OCI-LY7 (cell line): ENCODE results near the gene ZC3H12A. TPM values are rescaled to one million over a fixed set of nuclear protein-coding genes. Genes with fewer than 3 reads are reported as not detected.
"Not testable (repeated sequence)": the region's sequence is repeated elsewhere in the genome, so short reads cannot be mapped to it uniquely, and the experiment has no call there.

Source experiments
- BruUV-seq: library from RNA; stranded (reverse); fragments of 400-500 nt; replicated peaks from 2 replicates; lab custom pipeline; 2021; lab: Mats Ljungman, UMichigan
- CTCF ChIA-PET: fragments of 300-600 bp; sonication (Branson Sonifier 250); formaldehyde crosslinking; loops from one replicate; lab custom pipeline; 2022; ENCODE audit warnings: antibody characterized with exemption; ENCODE audit not compliant: unreplicated experiment; lab: Charles Lee
- POLR2A ChIA-PET: fragments of 300-600 bp; sonication (Branson Sonifier 250); formaldehyde crosslinking; loops from one replicate; lab custom pipeline; 2022; ENCODE audit warnings: antibody characterized with exemption; lab: Charles Lee
- DNase-seq: peaks from one replicate; pipeline ENCODE4 v3.0.0-alpha.2; 2015; ENCODE audit warnings: low spot score
- H2AFZ ChIP-seq: fragments of 200-600 bp; sonication (generic), shearing (Covaris generic); 2 replicates; pipeline ENCODE4 v1.6.1; 2014; ENCODE audit warnings: mild to moderate bottlenecking, antibody characterized with exemption, low read length, moderate library complexity
- H3K27ac ChIP-seq: fragments of 200-600 bp; sonication (generic); 2 replicates; pipeline ENCODE4 v1.5.1; 2014; ENCODE audit warnings: mixed run types, low read depth, mild to moderate bottlenecking, moderate library complexity, low read length, inconsistent platforms; ENCODE audit not compliant: poor library complexity, severe bottlenecking
- H3K36me3 ChIP-seq: fragments of 200-600 bp; sonication (generic); 2 replicates; pipeline ENCODE4 v1.6.1; 2014; ENCODE audit warnings: mild to moderate bottlenecking, antibody characterized with exemption, low read length, moderate library complexity, mixed read lengths; ENCODE audit not compliant: insufficient read depth
- H3K4me1 ChIP-seq: fragments of 200-600 bp; sonication (generic); 2 replicates; pipeline ENCODE4 v1.5.1; 2014; ENCODE audit warnings: mild to moderate bottlenecking, low read length; ENCODE audit not compliant: insufficient read depth, poor library complexity, severe bottlenecking
- H3K4me2 ChIP-seq: fragments of 200-600 bp; sonication (generic); 2 replicates; pipeline ENCODE4 v1.6.1; 2014; ENCODE audit warnings: mild to moderate bottlenecking, low read length
- H3K4me3 ChIP-seq: fragments of 200-600 bp; sonication (generic); 2 replicates; pipeline ENCODE4 v1.5.1; 2014; ENCODE audit warnings: mild to moderate bottlenecking, low read depth, low read length; ENCODE audit not compliant: poor library complexity, severe bottlenecking
- H3K79me2 ChIP-seq: fragments of 200-600 bp; sonication (generic); 2 replicates; pipeline ENCODE4 v1.6.1; 2016; ENCODE audit warnings: low read depth, mild to moderate bottlenecking, low read length, moderate library complexity, mixed read lengths; ENCODE audit not compliant: insufficient read depth
- H3K9me2 ChIP-seq: fragments of 200-600 bp; sonication (generic); 2 replicates; pipeline ENCODE4 v1.6.1; 2016; ENCODE audit warnings: mild to moderate bottlenecking, low read length, mixed read lengths; ENCODE audit not compliant: insufficient read depth
- H3K9me3 ChIP-seq: fragments of 200-600 bp; sonication (generic); 2 replicates; pipeline ENCODE4 v1.6.1; 2014; ENCODE audit warnings: mild to moderate bottlenecking, mixed run types, low read length, mixed read lengths
- H4K20me1 ChIP-seq: fragments of 200-600 bp; sonication (generic); 2 replicates; pipeline ENCODE4 v1.6.1; 2014; ENCODE audit warnings: mild to moderate bottlenecking, antibody characterized with exemption, low read length, moderate library complexity, mixed read lengths; ENCODE audit not compliant: insufficient read depth
- CTCF ChIP-seq: fragments of 200-600 bp; sonication (generic); conservative IDR thresholded peaks from 2 replicates; pipeline ENCODE4 v1.5.1; 2014; ENCODE audit warnings: mild to moderate bottlenecking, antibody characterized with exemption, low read length, moderate library complexity, mixed read lengths
- EZH2phosphoT487 ChIP-seq: fragments of 200-600 bp; sonication (generic); IDR thresholded peaks from 2 replicates; pipeline ENCODE4 v1.6.1; 2018; ENCODE audit warnings: low read depth, borderline replicate concordance, mild to moderate bottlenecking, mixed run types, antibody characterized with exemption, low read length, moderate library complexity, mixed read lengths
- intact Hi-C: fragments of 100-400 bp; cut with micrococcal nuclease; formaldehyde crosslinking; loops from one replicate; pipeline ENCODE4 v1.10.0; 2022; ENCODE audit not compliant: unreplicated experiment
- total RNA-seq, 2 experiments: library from RNA; depleted of rRNA in 1 of 2; stranded (reverse); fragments of >200 nt in 1 of 2; shearing (Covaris generic) in 1 of 2; gene quantifications; 2 replicates each; pipeline ENCODE4 v1.2.3, GENCODE V29; 2014 to 2022

The ZC3H12A gene
- total RNA-seq, 2 experiments from 2014 or later: 11.5 to 20.7 TPM

- Histone ChIP-seq H3K27ac (no peak overlapping the region), H3K4me3 (no peak overlapping the region), H3K79me2 (no peaks in the 10 kb centered on the region), H3K4me2 (no peak overlapping the region), H3K4me1 (no peaks in the 10 kb centered on the region), H3K9me3 (no peaks in the 10 kb centered on the region), H3K9me2 (no peaks in the 10 kb centered on the region), H3K36me3 (peaks cover 78% of the 10 kb centered on the region), H4K20me1 (no peaks in the 10 kb centered on the region), H2AFZ (no peak overlapping the region)
- no TSS peak for BruUV-seq
- ChIA-PET POLR2A (interaction anchor here (1.1 to 1.9 kb wide), 2 partner anchors 11 to 13 kb away, joined by 4 to 5 read pairs; no protein-coding TSS in a partner anchor), CTCF (no interaction called here)
- TF ChIP-seq EZH2phosphoT487 (no peak), CTCF (no peak)
- no peak for DNase-seq
- intact Hi-C loops: no loop called here
Measured at GRCh38 chr1:37498872-37499617, 24.7 kb downstream of the ZC3H12A start.

- Histone ChIP-seq H3K4me1 (no peaks in the 10 kb centered on the region), H4K20me1 (no peaks in the 10 kb centered on the region), H2AFZ (no peak overlapping the region), H3K9me2 (no peaks in the 10 kb centered on the region), H3K4me3 (no peak overlapping the region), H3K4me2 (no peak overlapping the region), H3K9me3 (no peaks in the 10 kb centered on the region), H3K79me2 (no peaks in the 10 kb centered on the region), H3K27ac (no peak overlapping the region), H3K36me3 (peaks cover 84% of the 10 kb centered on the region)
- no peak for DNase-seq
- POLR2A ChIA-PET: no interaction called here
- intact Hi-C loops: no loop called here
- TF ChIP-seq EZH2phosphoT487 (no peak), CTCF (no peak)
- CTCF ChIA-PET: no interaction called here
- no TSS peak for BruUV-seq
Measured at GRCh38 chr1:37501661-37502060, 27.3 kb downstream of the ZC3H12A start.

- no peaks in the 10 kb centered on the region for H3K9me3 ChIP-seq
- peaks cover 87% of the 10 kb centered on the region for H3K36me3 ChIP-seq
- no peaks in the 10 kb centered on the region for H3K9me2 ChIP-seq
- CTCF ChIA-PET: no interaction called here
- no peak overlapping the region for H3K4me2 ChIP-seq
- H3K4me3 ChIP-seq: no peak overlapping the region
- H3K79me2 ChIP-seq: no peaks in the 10 kb centered on the region
- no peaks in the 10 kb centered on the region for H3K4me1 ChIP-seq
- BruUV-seq: no TSS peak
- H2AFZ ChIP-seq: no peak overlapping the region
- H3K27ac ChIP-seq: no peak overlapping the region
- TF ChIP-seq EZH2phosphoT487 (no peak), CTCF (no peak)
- intact Hi-C loops: no loop called here
- DNase-seq: no peak
- no peaks in the 10 kb centered on the region for H4K20me1 ChIP-seq
- POLR2A ChIA-PET: no interaction called here
Measured at GRCh38 chr1:37502104-37502503, 27.7 kb downstream of the ZC3H12A start.

- intact Hi-C loops, H2AFZ ChIP-seq, DNase-seq, H3K27ac ChIP-seq, H3K4me3 ChIP-seq, BruUV-seq, H3K79me2 ChIP-seq, H3K9me2 ChIP-seq, H3K4me2 ChIP-seq, CTCF ChIA-PET, H4K20me1 ChIP-seq, H3K4me1 ChIP-seq, H3K9me3 ChIP-seq: not testable (repeated sequence)
- POLR2A ChIA-PET: interaction anchor here (0.7 to 1.1 kb wide), 2 partner anchors 10 to 1864 kb away, joined by 3 read pairs; no protein-coding TSS in a partner anchor
- peaks cover 89% of the 10 kb centered on the region for H3K36me3 ChIP-seq
Measured at GRCh38 chr1:37502791-37503190, 28.4 kb downstream of the ZC3H12A start.
